PC-3 (cell line): ENCODE data around the gene PRKAR2A. TPM values are rescaled to one million over a fixed set of nuclear protein-coding genes. Genes with fewer than 3 reads are reported as not detected.

Source experiments
- ATAC-seq: fragments of 200-7000 bp; cut with Tn5 transposase; 2 replicates; pipeline ENCODE4 v1.9.1; 2020; ENCODE audit warnings: mild to moderate bottlenecking, moderate library complexity
- BruUV-seq: library from RNA; stranded (reverse); fragments of 400-500 nt; replicated peaks from 2 replicates; lab custom pipeline; 2021; lab: Mats Ljungman, UMichigan
- CTCF ChIA-PET: fragments of 300-600 bp; sonication (Branson Sonifier 250); formaldehyde crosslinking; loops from one replicate; lab custom pipeline; 2022; ENCODE audit warnings: antibody characterized with exemption; lab: Charles Lee
- POLR2A ChIA-PET: fragments of 300-600 bp; sonication (Branson Sonifier 250); formaldehyde crosslinking; loops from one replicate; lab custom pipeline; 2022; ENCODE audit warnings: antibody characterized with exemption; ENCODE audit not compliant: unreplicated experiment; lab: Charles Lee
- DNase-seq: peaks from one replicate; pipeline ENCODE4 v3.0.0-alpha.2; 2015
- H2AFZ ChIP-seq: fragments of 300-600 bp; sonication (generic); 2 replicates; pipeline ENCODE4 v1.6.0; 2016; ENCODE audit warnings: antibody characterized with exemption, low read length
- H3F3A ChIP-seq: fragments of 300-600 bp; sonication (generic); one replicate; pipeline ENCODE4 v1.6.0; 2017; ENCODE audit warnings: antibody characterized with exemption, low read length, control low read depth, mild to moderate bottlenecking; ENCODE audit not compliant: unreplicated experiment
- H3K27ac ChIP-seq: fragments of 300-600 bp; sonication (generic); 2 replicates; pipeline ENCODE4 v1.5.1; 2016; ENCODE audit warnings: mild to moderate bottlenecking, low read length
- H3K27me3 ChIP-seq: fragments of 300-600 bp; sonication (generic); 2 replicates; pipeline ENCODE4 v1.6.1; 2016; ENCODE audit warnings: low read length, mixed read lengths
- H3K36me3 ChIP-seq: fragments of 300-600 bp; sonication (generic); 2 replicates; pipeline ENCODE4 v1.6.1; 2016; ENCODE audit warnings: low read depth, mixed run types, low read length, mixed read lengths
- H3K4me1 ChIP-seq: fragments of 300-600 bp; sonication (generic); 2 replicates; pipeline ENCODE4 v1.5.1; 2016; ENCODE audit warnings: low read length; ENCODE audit not compliant: insufficient read depth
- H3K4me2 ChIP-seq: fragments of 300-600 bp; sonication (generic); 2 replicates; pipeline ENCODE4 v1.6.0; 2016; ENCODE audit warnings: low read length
- H3K4me3 ChIP-seq: fragments of 300-600 bp; sonication (generic); 2 replicates; pipeline ENCODE4 v1.5.1; 2016; ENCODE audit warnings: mild to moderate bottlenecking, low read length, mixed read lengths
- H3K79me2 ChIP-seq: fragments of 300-600 bp; sonication (generic); 2 replicates; pipeline ENCODE4 v1.6.1; 2017; ENCODE audit warnings: low read length, mixed read lengths
- H3K9ac ChIP-seq: fragments of 300-600 bp; sonication (generic); 2 replicates; pipeline ENCODE4 v1.6.0; 2016; ENCODE audit warnings: mild to moderate bottlenecking, low read length
- H3K9me2 ChIP-seq: fragments of 300-600 bp; sonication (generic); replicated peaks from 2 replicates; pipeline ENCODE4 v1.6.1; 2016; ENCODE audit warnings: mixed run types, low read length, mixed read lengths
- H3K9me3 ChIP-seq: fragments of 300-600 bp; sonication (generic); 2 replicates; pipeline ENCODE4 v1.6.1; 2016; ENCODE audit warnings: low read length, mixed read lengths
- H4K20me1 ChIP-seq: fragments of 300-600 bp; sonication (generic); 2 replicates; pipeline ENCODE4 v1.6.1; 2016; ENCODE audit warnings: low read length, mixed read lengths
- EZH2 ChIP-seq: fragments of 300-600 bp; sonication (generic); IDR thresholded peaks from one replicate; pipeline ENCODE4 v1.6.1; 2017; ENCODE audit warnings: antibody characterized with exemption, mild to moderate bottlenecking, low read length; ENCODE audit not compliant: unreplicated experiment
- EZH2phosphoT487 ChIP-seq: fragments of 300-600 bp; sonication (generic); IDR thresholded peaks from 2 replicates; pipeline ENCODE4 v1.6.1; 2018; ENCODE audit warnings: mild to moderate bottlenecking, antibody characterized with exemption, low read length, borderline replicate concordance
- intact Hi-C: fragments of 100-400 bp; cut with micrococcal nuclease; formaldehyde crosslinking; loops from 2 replicates; pipeline ENCODE4 v1.9.0; 2023
- total RNA-seq: library from RNA; depleted of rRNA; stranded (reverse); fragments of >200 nt; gene quantifications from 2 replicates; pipeline ENCODE4 v1.2.3, GENCODE V29; 2014
- TF ChIP-seq, protein P1 (sequence below): fragments of 300-600 bp; sonication (generic); conservative IDR thresholded peaks from 2 replicates; pipeline ENCODE4 v1.5.1; 2017; ENCODE audit warnings: antibody characterized with exemption, low read depth, mild to moderate bottlenecking, low read length

Gene PRKAR2A
- total RNA-seq, 1 experiment from 2014 or later: 68.1 TPM

DNA sequence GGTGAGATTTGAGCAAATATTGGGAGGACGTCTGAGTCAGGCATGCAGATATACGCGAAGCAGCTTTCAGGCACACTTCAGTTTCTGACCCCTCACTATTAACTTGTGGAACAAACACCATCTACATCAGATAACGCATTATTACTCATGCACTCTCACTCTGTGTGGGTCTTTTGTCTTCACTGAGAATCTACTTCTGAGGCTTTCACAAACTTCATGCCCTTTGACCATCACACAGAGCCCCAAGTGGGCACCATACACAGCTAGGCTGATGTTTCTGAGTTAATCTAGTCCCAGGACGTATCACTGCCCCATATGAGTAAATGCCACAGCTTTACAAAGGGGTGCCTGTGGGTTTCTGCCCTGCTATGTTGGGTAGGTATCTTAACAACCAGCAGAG lies 91.0 kb downstream of the PRKAR2A start:
- POLR2A ChIA-PET: no interaction called here
- Histone ChIP-seq H3K27ac (no peak overlapping the region), H2AFZ (no peak overlapping the region), H3K27me3 (no peaks in the 10 kb centered on the region), H4K20me1 (no peaks in the 10 kb centered on the region), H3K36me3 (peaks cover 8% of the 10 kb centered on the region), H3K9ac (no peak overlapping the region), H3F3A (no peaks in the 10 kb centered on the region), H3K4me2 (no peak overlapping the region), H3K4me3 (no peak overlapping the region), H3K4me1 (peaks cover 6% of the 10 kb centered on the region; the same call in 1 of the 2 replicates), H3K9me2 (no peaks in the 10 kb centered on the region), H3K9me3 (no peaks in the 10 kb centered on the region), H3K79me2 (no peaks in the 10 kb centered on the region)
- intact Hi-C loops: no loop called here
- BruUV-seq: no TSS peak
- DNase-seq (peak; percentile 24), ATAC-seq (peak; percentile 81)
- TF ChIP-seq EZH2phosphoT487: no peak
- TF ChIP-seq, protein P1, sequence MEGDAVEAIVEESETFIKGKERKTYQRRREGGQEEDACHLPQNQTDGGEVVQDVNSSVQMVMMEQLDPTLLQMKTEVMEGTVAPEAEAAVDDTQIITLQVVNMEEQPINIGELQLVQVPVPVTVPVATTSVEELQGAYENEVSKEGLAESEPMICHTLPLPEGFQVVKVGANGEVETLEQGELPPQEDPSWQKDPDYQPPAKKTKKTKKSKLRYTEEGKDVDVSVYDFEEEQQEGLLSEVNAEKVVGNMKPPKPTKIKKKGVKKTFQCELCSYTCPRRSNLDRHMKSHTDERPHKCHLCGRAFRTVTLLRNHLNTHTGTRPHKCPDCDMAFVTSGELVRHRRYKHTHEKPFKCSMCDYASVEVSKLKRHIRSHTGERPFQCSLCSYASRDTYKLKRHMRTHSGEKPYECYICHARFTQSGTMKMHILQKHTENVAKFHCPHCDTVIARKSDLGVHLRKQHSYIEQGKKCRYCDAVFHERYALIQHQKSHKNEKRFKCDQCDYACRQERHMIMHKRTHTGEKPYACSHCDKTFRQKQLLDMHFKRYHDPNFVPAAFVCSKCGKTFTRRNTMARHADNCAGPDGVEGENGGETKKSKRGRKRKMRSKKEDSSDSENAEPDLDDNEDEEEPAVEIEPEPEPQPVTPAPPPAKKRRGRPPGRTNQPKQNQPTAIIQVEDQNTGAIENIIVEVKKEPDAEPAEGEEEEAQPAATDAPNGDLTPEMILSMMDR: no peak
- no peak for TF ChIP-seq EZH2
- CTCF ChIA-PET: interaction anchor here (0.6 to 1.5 kb wide), 2 partner anchors 9 to 128 kb away, joined by 5 to 6 read pairs; no protein-coding TSS in a partner anchor

- TF ChIP-seq EZH2: no peak
- no peak for TF ChIP-seq EZH2phosphoT487
- TF ChIP-seq, protein P1: no peak
- Histone ChIP-seq H2AFZ (no peak overlapping the region), H3K79me2 (no peaks in the 10 kb centered on the region), H4K20me1 (no peaks in the 10 kb centered on the region), H3K9me2 (no peaks in the 10 kb centered on the region), H3K27ac (no peak overlapping the region), H3K9ac (no peak overlapping the region), H3K4me2 (no peak overlapping the region), H3K36me3 (peaks cover 18% of the 10 kb centered on the region), H3K4me1 (no peaks in the 10 kb centered on the region), H3K4me3 (no peak overlapping the region), H3K9me3 (no peaks in the 10 kb centered on the region), H3F3A (no peaks in the 10 kb centered on the region), H3K27me3 (no peaks in the 10 kb centered on the region)
- DNase-seq: no peak
- TSS peak; percentile 11 for BruUV-seq
- ChIA-PET CTCF (no interaction called here), POLR2A (interaction anchor here (0.6 kb wide), 1 partner anchor 11 kb away, joined by 3 read pairs; no protein-coding TSS in a partner anchor)
- intact Hi-C loops: no loop called here
- ATAC-seq: no peak
These were observed 96.8 kb downstream of the PRKAR2A start for GRCh38 chr3:48750856-48751255.

- H3K9me2 ChIP-seq: no peaks in the 10 kb centered on the region
- no peaks in the 10 kb centered on the region for H4K20me1 ChIP-seq
- intact Hi-C loops: no loop called here
- no peak for DNase-seq
- ATAC-seq: no peak
- no peak for TF ChIP-seq EZH2
- TF ChIP-seq, protein P1: no peak
- TF ChIP-seq EZH2phosphoT487: no peak
- no peak overlapping the region for H3K27ac ChIP-seq
- no peaks in the 10 kb centered on the region for H3K9me3 ChIP-seq
- H3K9ac ChIP-seq: no peak overlapping the region
- no TSS peak for BruUV-seq
- H3K27me3 ChIP-seq: no peaks in the 10 kb centered on the region
- H3K79me2 ChIP-seq: no peaks in the 10 kb centered on the region
- ChIA-PET POLR2A (no interaction called here), CTCF (interaction anchor here (0.6 kb wide), 1 partner anchor 17 kb away, joined by 11 read pairs; no protein-coding TSS in a partner anchor)
- no peaks in the 10 kb centered on the region for H3F3A ChIP-seq
- no peak overlapping the region for H3K4me3 ChIP-seq
- H3K36me3 ChIP-seq: peaks cover 22% of the 10 kb centered on the region
- no peak overlapping the region for H3K4me2 ChIP-seq
- no peak overlapping the region for H2AFZ ChIP-seq
- H3K4me1 ChIP-seq: no peaks in the 10 kb centered on the region
These were observed 98.9 kb downstream of the PRKAR2A start for GRCh38 chr3:48748754-48749153.
